ENCODE data around the gene TRIM9. TPM values are rescaled to one million over a fixed set of nuclear protein-coding genes. Genes with fewer than 3 reads are reported as not detected.

Gene TRIM9
- total RNA-seq, 1 donor: 1.1 TPM

GRCh38 chr14:50937800-50938199 lies 157.1 kb downstream of the TRIM9 start:
- H3K27me3 ChIP-seq (ENCODE audit: insufficient read depth, low read length): no peaks in the 10 kb centered on the region
- H2AFZ ChIP-seq (ENCODE audit: low read length): no peak overlapping the region
- no peak for TF ChIP-seq CTCF (IDR thresholded peaks at IDR 0.05; ENCODE audit: extremely low read depth, low read depth, low read length)
- peaks cover 42% of the 10 kb centered on the region for H3K4me1 ChIP-seq (ENCODE audit: insufficient read depth, low read length)
- H3K27ac ChIP-seq (ENCODE audit: low read depth, low read length): no peak overlapping the region
- peak overlapping the region; percentile 49 for H3K4me2 ChIP-seq (ENCODE audit: insufficient read depth, low read length)
- peaks cover 2% of the 10 kb centered on the region for H4K20me1 ChIP-seq (ENCODE audit: insufficient read depth, low read length)
- H3K36me3 ChIP-seq (ENCODE audit: insufficient read depth, low read length): peaks cover 43% of the 10 kb centered on the region
- no peak overlapping the region for H3K4me3 ChIP-seq (ENCODE audit: insufficient read depth, low read length)
- no peaks in the 10 kb centered on the region for H3K9me3 ChIP-seq (ENCODE audit: low read depth, low read length)
- no peaks in the 10 kb centered on the region for H3K79me2 ChIP-seq (ENCODE audit: insufficient read depth, low read length)
- DNase-seq (ENCODE audit: insufficient read length, low spot score, missing footprints): no peak

- Histone ChIP-seq H3K79me2 (ENCODE audit: insufficient read depth, low read length) (no peaks in the 10 kb centered on the region), H2AFZ (ENCODE audit: low read length) (no peak overlapping the region), H3K27me3 (ENCODE audit: insufficient read depth, low read length) (no peaks in the 10 kb centered on the region), H3K4me2 (ENCODE audit: insufficient read depth, low read length) (peak overlapping the region; percentile 49), H3K9me3 (ENCODE audit: low read depth, low read length) (no peaks in the 10 kb centered on the region), H3K27ac (ENCODE audit: low read depth, low read length) (peak overlapping the region; percentile 40), H3K36me3 (ENCODE audit: insufficient read depth, low read length) (peaks cover 45% of the 10 kb centered on the region), H3K4me1 (ENCODE audit: insufficient read depth, low read length) (peaks cover 42% of the 10 kb centered on the region), H3K4me3 (ENCODE audit: insufficient read depth, low read length) (no peak overlapping the region), H4K20me1 (ENCODE audit: insufficient read depth, low read length) (peaks cover 2% of the 10 kb centered on the region)
- DNase-seq (ENCODE audit: insufficient read length, low spot score, missing footprints): peak; percentile 78
- TF ChIP-seq CTCF (IDR thresholded peaks at IDR 0.05; ENCODE audit: extremely low read depth, low read depth, low read length): no peak
Measured at GRCh38 chr14:50937325-50937724, 157.6 kb downstream of the TRIM9 start.

- Histone ChIP-seq H3K9me3 (ENCODE audit: low read depth, low read length) (no peaks in the 10 kb centered on the region), H3K4me2 (ENCODE audit: insufficient read depth, low read length) (peak overlapping the region; percentile 49), H3K27ac (ENCODE audit: low read depth, low read length) (peak overlapping the region; percentile 40), H4K20me1 (ENCODE audit: insufficient read depth, low read length) (peaks cover 2% of the 10 kb centered on the region), H3K4me3 (ENCODE audit: insufficient read depth, low read length) (no peak overlapping the region), H2AFZ (ENCODE audit: low read length) (no peak overlapping the region), H3K79me2 (ENCODE audit: insufficient read depth, low read length) (no peaks in the 10 kb centered on the region), H3K36me3 (ENCODE audit: insufficient read depth, low read length) (peaks cover 45% of the 10 kb centered on the region), H3K27me3 (ENCODE audit: insufficient read depth, low read length) (no peaks in the 10 kb centered on the region), H3K4me1 (ENCODE audit: insufficient read depth, low read length) (peaks cover 41% of the 10 kb centered on the region)
- TF ChIP-seq CTCF (IDR thresholded peaks at IDR 0.05; ENCODE audit: extremely low read depth, low read depth, low read length): no peak
- DNase-seq (ENCODE audit: insufficient read length, low spot score, missing footprints): no peak
Measured at GRCh38 chr14:50936882-50937281, 158.0 kb downstream of the TRIM9 start.

- Histone ChIP-seq H3K9me3 (ENCODE audit: low read depth, low read length) (no peaks in the 10 kb centered on the region), H3K27ac (ENCODE audit: low read depth, low read length) (no peak overlapping the region), H3K27me3 (ENCODE audit: insufficient read depth, low read length) (no peaks in the 10 kb centered on the region), H4K20me1 (ENCODE audit: insufficient read depth, low read length) (peaks cover 2% of the 10 kb centered on the region), H3K4me2 (ENCODE audit: insufficient read depth, low read length) (no peak overlapping the region), H3K4me1 (ENCODE audit: insufficient read depth, low read length) (peaks cover 35% of the 10 kb centered on the region), H3K79me2 (ENCODE audit: insufficient read depth, low read length) (no peaks in the 10 kb centered on the region), H2AFZ (ENCODE audit: low read length) (no peak overlapping the region), H3K36me3 (ENCODE audit: insufficient read depth, low read length) (peaks cover 51% of the 10 kb centered on the region), H3K4me3 (ENCODE audit: insufficient read depth, low read length) (no peak overlapping the region)
- TF ChIP-seq CTCF (IDR thresholded peaks at IDR 0.05; ENCODE audit: extremely low read depth, low read depth, low read length): no peak
- no peak for DNase-seq (ENCODE audit: insufficient read length, low spot score, missing footprints)
Measured at GRCh38 chr14:50936016-50936340, 158.9 kb downstream of the TRIM9 start.

Data from osteoblast (primary cell).